Central memory CD4-positive, alpha-beta T cell (primary cell): Measurements from ENCODE around the gene ERC2.

Source experiments
- DNase-seq: peaks from one replicate; pipeline ENCODE4 v3.0.0; 2022

The ERC2 gene

DNA sequence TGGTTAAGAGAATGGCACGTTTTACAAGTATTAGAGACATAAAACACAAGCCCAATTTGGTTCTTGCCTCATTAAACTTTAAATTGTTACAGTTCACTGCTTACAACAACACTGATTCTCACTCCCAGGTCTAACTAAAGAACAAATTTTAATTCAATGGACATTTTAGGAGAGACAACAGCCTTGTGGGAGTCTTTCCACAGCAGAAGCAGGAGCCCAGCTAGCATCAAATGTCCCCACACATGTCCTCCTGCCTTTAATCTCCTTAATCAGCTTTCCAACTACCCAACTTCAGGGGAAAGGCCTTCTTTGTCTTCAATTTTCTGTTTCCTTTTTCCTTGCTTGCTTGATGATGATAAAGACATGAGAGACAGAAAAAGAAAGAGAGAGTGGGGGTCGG, 693.4 kb downstream of the ERC2 start:
- no peak for DNase-seq

DNA sequence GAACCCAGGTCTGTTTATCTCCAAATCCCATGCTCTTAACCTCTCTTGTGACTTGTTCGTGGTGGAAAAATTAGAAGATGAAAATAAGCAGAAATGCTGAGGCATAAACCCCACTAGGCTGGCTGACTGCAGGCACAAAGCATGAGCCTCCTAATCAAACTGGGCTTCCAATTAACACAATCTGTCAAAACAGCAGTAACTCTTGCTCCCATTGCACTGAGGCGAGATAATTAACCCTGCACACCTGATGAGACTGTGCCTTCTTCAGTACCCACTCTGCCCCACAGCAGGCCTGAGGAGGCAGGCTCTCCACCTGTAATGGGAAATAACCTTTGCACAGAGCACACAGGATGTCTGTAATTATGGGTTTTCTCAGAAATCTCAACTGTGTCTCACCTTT, 696.8 kb downstream of the ERC2 start:
- DNase-seq, result no peak

DNA sequence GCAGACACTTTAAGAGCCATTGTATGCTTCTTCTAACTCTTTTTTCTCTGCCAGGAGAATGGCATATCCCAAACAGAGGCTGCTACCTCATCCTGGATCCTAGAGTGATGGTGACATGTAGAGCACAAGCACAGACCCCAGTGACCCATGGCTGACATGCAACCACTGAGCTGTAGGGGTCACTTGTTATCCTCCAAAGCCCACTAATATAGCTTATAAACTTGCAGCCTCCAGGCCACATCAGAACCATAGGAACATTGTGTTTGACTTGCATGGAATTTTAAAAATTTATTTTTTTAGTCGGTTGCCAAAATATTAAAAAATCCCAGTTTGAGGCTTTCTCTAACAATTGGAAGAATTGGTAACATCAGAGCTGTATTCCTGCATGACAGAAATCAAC, 698.2 kb downstream of the ERC2 start:
- no peak for DNase-seq

DNA sequence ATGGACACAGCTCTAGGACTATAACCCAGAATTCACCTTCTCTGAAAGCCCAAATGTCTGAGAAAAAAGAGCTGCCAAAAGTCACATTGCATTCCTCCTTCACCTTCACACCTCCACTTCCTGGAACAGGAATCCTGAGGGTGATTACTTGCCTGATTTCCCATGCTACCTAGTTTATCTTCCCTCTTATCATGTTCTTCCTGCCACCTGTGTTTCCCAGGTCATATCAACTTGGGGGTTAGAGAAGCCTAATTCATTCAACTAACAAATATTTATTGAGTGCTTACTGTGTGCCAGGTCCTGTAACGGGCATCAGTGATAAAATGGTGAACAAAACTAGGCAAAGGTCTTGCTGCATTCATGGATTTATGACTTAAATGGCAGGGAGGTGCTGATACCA, 701.5 kb downstream of the ERC2 start:
- DNase-seq, result no peak

DNA sequence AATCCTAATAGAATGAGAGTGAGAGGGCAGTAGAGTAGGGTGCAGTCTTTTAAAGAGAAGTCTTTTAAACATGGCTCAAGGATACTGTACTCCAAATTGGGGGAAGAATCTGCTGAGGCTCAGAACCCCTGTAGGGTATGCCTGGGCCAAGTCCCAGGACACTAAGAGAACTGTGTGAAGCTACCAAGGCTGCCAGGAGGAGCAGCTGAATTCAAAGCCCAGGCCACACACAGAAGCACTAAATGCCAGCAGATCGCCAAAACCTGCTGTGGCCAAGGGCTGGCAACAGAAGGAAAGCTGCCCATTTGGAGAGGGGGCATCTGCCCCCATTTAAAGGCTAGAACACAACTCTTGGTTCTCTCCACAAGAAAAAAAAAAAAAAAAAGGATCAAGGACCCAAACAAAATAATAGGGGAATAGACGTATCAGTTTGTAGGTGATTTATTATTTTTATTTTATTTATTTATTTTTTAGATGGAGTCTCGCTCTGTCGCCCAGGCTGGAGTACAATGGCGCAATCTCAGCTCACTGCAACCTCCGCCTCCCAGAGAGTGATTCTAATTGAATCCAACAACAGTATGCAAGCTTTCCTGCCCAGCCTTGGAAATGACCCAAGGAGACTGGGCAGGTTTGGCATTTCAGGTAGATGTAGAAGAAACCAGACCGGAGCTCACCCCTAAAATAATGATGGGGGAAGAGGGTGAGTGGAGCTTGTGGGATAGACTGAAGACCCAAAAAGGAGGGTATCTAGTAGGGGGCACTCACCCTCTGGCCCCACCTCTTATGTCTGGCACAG, 702.2 kb downstream of the ERC2 start:
- DNase-seq, result no peak

DNA sequence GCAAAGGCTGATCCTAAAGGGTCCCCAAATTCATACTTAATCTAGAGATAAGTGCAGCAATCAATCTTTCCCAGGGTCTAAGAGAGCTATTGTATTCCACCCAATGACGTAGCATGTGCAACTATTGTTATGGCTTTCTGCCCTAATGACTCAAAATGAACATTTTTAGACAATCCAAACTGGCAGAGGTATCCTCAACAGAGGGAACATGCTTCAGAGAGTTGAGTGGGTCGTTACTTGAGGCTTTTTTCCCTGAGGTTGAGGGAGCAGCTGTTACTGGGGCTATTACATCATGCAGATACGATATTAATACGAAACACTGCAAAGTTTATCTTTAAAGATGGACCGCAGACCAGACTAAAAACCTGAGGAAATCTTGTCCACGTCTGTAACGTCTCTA, 702.9 kb downstream of the ERC2 start:
- no peak for DNase-seq

DNA sequence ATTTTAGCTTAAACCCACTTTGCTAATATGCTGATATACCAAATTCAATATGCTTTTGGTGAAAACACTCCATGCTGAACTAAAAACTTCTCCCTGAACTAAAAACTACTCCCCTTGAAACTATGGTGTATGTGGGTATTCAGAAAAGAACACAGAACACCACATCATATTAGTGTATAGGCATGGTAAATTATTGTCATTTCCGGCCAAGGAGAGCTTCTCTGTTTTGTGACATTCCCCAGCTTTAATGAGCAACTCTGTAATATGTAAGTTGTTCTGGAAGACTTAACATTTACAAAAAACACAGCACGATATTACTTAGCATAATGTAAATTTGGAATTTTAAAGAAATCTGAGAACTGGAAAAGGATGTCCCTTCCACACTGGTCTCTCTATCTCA, 711.3 kb downstream of the ERC2 start:
- no peak for DNase-seq

DNA sequence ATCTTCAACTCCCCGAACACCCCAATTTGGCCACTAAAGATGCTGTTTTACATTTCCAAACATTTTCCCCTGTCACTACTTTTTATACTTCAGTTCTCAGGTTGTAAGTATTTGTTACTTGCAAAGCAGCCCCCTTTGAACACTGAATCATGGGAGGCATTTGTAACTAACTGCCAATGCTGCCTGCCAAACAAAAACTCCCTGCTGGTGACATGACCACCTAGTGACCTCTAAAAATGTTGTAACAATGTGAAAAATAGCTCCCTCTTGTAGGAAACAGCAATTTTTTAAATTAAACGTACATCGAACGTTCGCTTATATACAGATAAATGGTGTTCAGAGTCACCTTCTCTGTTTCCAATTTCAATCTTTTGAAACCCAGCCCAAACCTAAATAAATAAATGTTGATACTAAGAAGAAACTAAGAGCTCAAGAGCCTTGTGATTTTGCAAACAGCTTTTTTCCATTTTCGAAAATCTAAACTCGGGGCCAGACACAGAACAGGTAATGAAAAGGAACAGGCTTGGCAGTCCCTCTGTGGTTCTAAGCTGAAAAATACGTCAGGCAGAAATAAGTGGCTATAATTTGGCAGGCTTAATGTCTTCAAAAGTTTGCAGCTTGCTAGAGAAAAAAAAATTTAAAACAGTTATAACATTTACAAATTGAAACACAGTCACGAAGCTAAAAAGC, 712.6 kb downstream of the ERC2 start:
- no peak for DNase-seq

DNA sequence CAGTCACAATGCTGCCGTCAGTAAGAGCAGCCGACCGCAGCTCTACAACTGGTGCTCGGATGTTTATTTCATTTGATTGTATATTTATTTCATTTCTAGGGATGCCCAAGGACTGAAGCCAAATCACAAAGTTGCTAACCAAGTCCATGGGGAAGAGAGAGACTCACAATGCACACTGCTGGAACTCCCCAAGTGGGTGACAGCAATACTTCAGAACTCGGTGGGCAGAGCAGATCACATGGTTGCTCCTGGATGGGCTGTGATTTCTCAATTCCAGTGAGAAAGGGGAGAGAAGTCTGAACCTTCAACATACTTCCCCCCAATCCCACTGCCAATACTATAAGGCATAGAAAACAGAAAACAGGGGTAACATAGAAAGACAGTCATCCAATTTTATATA, 715.4 kb downstream of the ERC2 start:
- no peak for DNase-seq

DNA sequence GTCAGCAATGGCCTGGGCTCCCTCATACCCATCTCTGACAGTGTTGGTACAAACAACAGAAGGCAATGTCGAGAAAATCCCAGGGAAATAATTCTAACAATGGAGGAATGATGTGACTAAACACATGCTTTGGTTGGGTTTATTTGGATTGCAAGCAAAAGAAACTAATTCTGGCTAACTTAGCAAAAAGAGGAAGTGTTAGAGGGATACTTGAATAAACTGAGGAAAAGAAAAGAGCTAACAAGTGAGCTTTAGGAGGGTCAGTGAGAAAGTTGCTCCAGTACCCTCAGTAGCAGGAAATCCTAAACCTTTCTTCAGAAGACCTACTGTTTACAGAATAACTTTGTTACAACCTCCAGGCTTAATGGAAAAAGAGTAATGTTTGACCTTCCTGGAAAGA, 716.5 kb downstream of the ERC2 start:
- DNase-seq, result no peak

DNA sequence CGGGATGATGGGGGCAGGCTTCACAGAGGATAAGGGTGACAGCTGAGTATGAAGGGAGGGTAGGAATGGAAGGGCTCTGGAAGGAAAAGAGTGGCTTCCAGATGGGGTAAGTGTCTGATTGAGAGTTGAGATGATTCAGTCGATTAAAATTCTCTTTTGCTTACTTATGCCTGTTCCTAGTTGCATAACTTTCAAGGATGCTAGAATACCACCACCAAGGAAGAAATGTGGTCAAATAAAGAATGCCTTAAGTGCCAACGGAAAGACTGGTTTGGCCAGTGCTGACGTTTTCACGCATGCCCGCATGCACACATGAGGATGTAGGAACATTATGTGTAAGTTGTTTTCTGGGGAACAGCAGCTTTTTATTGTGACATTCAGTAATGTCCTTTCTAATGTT, 717.7 kb downstream of the ERC2 start:
- no peak for DNase-seq

DNA sequence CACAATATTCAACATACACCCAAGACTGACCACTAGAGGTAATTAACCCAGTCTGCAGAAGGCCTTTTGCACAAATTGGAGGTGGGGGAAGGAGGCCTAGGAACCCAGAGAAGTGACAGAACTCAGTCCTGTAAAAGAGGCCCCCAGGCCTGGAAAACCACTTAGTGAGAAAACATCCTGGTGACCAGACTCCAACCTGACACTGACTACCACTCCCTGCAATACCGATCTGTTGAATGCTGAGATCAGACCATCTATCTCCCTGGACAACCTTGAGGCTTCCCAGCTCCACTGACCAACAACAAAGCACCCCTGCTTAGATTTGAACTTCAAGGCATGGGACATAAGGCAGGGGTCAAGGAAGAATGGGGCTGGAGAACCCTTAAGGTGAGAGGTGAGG, 719.2 kb downstream of the ERC2 start:
- no peak for DNase-seq

DNA sequence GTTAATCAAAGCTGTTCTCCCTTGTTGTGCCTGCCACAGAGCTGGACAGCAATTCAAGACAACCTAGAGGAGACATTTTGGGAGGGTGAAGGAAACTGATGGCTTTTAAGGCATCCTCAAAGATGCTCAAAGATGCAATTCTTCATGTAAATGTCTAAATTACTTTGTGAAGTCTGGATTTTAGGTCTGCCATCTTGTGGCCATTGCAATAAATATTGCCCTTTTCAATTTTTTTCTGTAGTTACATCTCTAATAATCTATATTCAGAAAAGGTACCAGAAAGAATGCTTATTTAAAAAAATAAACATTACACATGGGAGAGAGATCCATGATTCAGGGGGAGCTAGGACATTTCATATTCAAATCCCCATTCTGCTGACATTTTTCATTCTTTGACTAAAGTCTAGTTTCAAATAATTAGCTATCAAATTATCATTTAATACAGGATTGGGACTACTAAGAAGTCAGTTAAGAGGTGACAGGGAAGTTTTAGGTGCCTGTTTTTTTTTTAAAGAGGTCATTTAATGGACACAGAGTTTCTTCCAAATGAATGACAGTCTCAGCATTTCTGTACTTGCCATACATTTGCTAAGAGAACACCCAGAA, 721.4 kb downstream of the ERC2 start:
- DNase-seq, result no peak

DNA sequence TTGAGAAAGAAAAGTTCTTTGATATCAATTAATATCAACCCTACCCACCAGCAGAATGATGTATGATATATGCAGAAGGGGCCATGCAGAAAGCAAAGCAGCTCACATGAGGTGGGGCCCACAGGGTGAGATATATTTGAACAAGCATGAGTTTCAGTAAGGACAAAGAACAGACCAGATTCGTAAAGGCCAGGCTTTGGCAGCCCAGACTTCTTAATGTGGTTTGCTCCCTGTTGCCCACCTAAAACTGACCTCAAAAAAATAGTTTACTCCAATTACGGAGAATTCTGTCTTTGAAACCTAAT, 725.5 kb downstream of the ERC2 start:
- no peak for DNase-seq

DNA sequence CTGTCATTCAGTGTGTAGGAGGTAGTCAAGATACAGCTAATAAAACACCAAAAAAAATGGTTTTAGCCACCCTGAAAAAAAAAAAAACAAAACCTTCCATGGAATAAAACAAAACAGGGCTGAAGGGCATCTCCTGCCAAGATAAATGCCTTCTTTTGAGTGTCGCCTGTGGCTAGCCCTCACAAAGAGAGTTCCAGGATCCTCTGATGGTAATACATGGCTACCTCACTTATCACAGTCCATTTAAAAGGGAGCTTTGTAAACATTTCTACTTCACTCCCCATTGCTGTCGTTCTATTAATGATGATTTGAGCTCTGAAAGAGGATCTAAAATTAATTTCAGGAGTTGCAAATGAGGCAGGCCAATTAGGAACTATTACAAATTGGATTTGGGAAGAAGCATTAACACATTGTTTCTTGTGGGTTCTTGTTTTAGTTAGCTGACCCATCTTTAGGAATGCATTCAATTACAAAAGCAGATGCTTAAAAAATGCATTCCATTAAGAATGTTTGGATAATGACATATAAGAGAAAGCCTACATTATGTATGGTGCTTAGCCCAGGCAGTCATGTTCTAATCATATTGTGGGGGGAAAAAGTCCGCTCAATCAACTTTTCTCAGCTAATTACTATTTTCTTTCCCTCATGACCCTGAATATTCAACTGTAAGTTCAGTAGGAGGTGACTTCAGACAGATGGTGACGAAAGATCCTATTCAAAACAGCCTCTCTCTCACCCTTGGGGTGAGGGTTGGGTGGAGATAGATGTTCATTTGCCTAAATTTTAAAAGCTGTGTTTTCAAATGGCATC, 726.0 kb downstream of the ERC2 start:
- no peak for DNase-seq

DNA sequence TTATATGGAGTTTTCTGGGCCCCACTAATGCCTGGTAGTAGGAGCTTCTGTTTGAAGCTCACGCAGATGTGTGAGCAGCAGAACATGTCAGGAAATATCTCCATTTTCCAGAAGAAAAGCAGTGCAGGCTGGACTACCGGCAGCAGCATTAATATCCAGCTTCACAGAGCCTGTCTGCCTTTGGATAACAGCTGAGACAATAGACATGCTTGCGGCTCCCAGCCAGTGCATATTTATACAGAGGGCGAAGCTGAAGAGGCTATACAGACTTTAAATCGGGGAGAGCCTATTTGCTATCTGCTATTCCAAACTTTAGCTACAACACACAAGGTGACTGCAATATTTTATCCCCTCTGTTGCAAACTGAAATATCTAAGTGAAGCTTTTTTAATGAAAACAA, 731.1 kb downstream of the ERC2 start:
- DNase-seq, result no peak

DNA sequence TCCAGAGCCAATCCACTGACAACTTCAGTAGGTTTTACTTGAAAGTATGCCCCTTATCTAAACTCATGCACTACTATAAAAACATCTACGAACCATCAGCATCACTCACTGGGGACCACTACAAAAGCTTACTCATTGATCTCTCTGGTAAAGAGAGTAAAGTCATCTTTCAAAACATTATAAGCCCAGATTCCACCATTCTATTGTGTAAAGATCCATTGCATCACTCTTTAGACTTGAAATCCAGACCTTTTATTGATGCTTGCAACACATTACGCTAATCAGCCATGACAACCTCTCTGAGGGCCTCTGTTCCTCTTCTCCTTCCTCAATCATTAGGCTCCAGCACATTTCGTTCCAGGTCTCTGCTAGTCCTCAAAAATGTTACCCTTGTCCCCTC, 732.3 kb downstream of the ERC2 start:
- DNase-seq, result no peak

DNA sequence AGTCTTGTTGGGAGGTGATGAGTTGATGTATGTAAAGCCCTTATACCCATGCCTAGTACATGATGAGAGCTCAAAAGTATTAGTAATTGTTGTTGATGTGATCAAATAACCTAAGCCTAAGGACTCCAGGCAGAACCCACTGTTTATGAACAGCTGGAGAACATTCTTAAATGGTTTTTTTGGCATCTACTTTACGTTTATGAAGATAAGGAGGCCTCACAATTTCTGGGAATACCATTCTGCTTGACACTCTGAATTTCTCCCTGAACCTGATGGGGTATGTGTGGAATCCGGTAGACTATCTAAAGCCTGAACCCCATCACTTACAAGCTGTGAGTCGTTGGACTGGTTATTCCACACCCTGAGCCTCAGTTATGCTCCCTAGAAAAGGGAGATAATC, 736.5 kb downstream of the ERC2 start:
- DNase-seq, result no peak

DNA sequence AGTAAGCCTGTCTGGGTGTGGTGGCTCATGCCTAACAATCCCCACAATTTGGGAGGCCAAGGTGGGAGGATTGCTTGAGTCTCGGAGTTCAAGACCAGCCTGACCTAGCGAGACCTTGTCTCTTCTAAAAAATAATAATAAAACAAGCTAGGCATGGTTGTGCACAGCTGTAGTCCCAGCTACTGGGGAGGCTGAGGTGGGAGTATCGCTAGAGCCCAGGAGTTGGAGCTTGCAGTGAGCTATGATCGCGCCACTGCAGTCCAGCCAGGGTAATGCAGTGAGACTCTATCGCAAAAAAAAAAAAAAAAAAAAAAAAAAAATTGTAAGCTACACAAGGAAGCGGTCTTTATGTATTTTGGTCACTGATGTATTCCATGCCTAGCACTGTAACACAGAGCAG, 738.7 kb downstream of the ERC2 start:
- DNase-seq, result no peak

DNA sequence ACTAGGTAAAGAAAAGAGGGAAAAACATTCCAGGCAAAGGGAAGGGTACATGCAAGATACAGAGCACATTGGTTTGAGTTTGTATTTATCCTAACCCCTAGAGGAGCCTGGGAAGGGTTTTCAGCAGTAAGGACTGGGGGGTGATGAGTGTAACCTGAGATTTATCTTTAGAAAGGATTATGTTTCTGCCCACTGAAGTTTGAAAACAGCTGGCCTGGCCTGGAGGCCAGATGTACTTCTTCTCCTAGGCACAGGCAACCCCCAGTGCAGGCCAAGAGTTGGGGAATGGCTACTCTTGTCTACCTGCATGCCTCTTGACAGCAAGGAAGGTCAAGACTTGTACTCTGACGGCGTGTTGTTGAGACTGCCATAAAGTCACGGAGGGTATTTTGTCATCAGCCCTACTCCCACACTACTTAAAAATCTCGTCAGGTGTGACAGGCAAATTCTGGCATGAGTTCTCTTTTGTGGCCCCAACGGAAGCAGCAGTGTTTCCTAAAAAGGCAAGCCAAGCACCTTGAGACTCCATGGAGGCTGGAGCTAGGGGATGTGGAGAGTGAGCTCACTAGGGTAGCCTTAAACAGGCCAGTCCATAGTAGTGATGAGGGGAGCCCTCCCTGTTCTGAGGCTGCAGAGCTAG, 739.7 kb downstream of the ERC2 start:
- no peak for DNase-seq

DNA sequence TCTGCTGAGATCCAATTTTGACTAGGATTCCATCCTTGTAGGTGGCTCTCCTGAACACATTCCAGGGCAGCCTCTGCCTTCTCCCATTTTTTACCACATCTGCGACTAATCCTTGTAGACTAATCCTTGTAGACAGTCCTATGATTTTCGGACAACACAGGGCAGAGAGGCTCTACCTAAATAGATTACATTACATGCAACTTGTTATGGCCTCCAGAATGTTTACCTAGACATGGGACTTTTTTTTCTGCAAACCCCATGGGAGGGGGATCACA, 741.8 kb downstream of the ERC2 start:
- no peak for DNase-seq

DNA sequence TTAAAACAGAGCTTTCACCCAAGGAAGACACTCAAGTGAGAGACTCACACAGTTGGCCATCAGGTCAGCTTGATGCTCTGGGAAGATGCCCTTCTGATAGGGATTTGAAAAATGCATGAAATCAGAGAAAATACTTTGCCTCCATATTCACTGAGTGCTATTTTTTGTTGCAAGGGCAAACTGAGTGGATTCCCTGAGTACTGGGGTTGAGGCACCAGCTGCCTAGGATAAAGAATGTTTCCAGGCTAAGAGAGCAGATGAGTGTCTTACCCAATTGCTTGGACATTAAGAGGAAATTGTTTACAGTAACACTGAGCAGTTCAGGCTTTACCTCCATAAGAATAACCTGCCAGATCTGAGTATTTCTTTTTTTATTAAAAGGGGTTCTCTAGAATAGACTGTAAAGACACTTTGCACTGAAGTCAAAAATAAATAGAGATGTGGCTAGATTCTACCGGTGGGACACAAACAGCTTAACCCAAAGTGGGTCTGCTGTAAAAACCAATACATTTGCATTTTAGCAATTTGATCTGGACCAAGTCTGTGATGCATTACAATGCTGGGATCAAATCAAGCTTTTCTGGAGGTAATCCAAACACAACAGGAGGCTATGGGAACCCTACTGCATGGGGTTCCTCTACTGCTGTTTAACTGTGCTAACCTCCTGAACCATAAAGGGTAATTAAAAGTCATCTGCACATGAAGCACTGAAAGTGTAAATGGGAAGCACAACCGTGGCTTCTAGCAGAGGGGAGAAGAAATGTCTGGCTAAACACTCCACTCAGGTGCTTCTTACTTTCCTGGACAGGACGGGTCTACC, 742.4 kb downstream of the ERC2 start:
- no peak for DNase-seq

DNA sequence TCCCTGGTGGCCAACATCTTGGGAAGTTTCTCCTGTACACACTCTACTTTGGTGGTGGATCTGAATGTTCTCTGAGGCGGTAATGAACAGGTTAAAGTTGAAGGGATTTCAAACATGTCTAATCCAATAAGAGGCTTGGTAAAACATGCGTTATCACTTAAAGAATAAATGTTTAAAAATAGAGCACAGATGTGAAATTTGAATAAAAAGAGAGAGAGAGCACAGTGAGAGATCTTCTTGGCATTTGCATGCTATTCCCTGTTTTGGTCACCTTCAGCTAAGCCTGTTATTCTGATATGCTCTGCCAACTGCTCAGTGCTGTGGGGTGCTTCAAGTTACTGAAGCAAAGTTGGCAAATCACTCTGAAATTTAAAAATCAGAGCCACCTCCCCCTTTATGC, 743.4 kb downstream of the ERC2 start:
- no peak for DNase-seq
